ENCODE measurements around the gene GTPBP2. TPM values are rescaled to one million over a fixed set of nuclear protein-coding genes. Genes with fewer than 3 reads are reported as not detected.

GTPBP2 gene
- polyA plus RNA-seq, 1 donor (not counting 4 experiments of a cell fraction or from before 2014, with no cell fraction given) = 59.5 TPM

DNA sequence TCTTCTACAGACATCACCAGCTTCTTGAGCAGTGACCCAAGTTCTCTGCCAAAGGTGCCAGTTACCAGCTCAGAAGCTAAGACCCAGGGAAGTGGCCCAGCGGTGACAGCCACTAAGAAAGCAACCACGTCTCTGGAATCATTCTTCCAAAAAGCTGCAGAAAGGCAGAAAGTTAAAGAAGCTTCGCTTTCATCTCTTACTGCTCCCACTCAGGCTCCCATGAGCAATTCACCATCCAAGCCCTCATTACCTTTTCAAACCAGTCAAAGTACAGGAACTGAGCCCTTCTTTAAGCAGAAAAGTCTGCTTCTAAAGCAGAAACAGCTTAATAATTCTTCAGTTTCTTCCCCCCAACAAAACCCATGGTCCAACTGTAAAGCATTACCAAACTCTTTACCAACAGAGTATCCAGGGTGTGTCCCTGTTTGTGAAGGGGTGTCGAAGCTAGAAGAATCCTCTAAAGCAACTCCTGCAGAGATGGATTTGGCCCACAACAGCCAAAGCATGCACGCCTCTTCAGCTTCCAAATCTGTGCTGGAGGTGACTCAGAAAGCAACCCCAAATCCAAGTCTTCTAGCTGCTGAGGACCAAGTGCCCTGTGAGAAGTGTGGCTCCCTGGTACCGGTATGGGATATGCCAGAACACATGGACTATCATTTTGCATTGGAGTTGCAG, 15.2 kb downstream of the GTPBP2 start:
- peaks cover 22 to 24% of the 10 kb centered on the region in 2 experiments for H3K36me3 ChIP-seq (ENCODE audit: control insufficient read depth in 2 of 2, extremely low read depth in 1 of 2, insufficient read depth in 2 of 2, low read length in 2 of 2)
- no peaks in the 10 kb centered on the region for H4K20me1 ChIP-seq (ENCODE audit: control insufficient read depth, extremely low read depth, insufficient read depth, low read length)
- no peak overlapping the region for H3K4me2 ChIP-seq (ENCODE audit: control insufficient read depth, extremely low read depth, insufficient read depth, low read depth, low read length)
- no peaks in the 10 kb centered on the region for H3K79me2 ChIP-seq (ENCODE audit: control insufficient read depth, insufficient read depth, low read length)
- H3K4me3 ChIP-seq (ENCODE audit: control insufficient read depth in 2 of 3, extremely low read depth in 1 of 3, insufficient read depth in 2 of 3, low read depth in 1 of 3, low read length in 3 of 3) = no peak overlapping the region
- H3K9me1 ChIP-seq (ENCODE audit: control insufficient read depth, extremely low read depth, insufficient read depth, low read length) = no peaks in the 10 kb centered on the region
- FAIRE-seq = no peak
- no peaks in the 10 kb centered on the region for H3K27me3 ChIP-seq (ENCODE audit: control insufficient read depth, extremely low read depth, insufficient read depth, low read length)
- no peaks in the 10 kb centered on the region for H3K4me1 ChIP-seq (ENCODE audit: control insufficient read depth, extremely low read depth, insufficient read depth, low read length)
- H3K9ac ChIP-seq (ENCODE audit: control insufficient read depth, extremely low read depth, insufficient read depth, low read length) = no peak overlapping the region
- dilution Hi-C loops (cut with MboI; ENCODE audit: extremely low pct_ligation_motif_present, low sequenced_read_pairs) = no loop called here
- no peak overlapping the region for H2AFZ ChIP-seq (ENCODE audit: control insufficient read depth, low read length)
- no peak for DNase-seq (ENCODE audit: low read depth, low spot score)
- no peak overlapping the region for H3K27ac ChIP-seq (ENCODE audit: control insufficient read depth, insufficient read depth, low read length)
- TF ChIP-seq, protein P1, sequence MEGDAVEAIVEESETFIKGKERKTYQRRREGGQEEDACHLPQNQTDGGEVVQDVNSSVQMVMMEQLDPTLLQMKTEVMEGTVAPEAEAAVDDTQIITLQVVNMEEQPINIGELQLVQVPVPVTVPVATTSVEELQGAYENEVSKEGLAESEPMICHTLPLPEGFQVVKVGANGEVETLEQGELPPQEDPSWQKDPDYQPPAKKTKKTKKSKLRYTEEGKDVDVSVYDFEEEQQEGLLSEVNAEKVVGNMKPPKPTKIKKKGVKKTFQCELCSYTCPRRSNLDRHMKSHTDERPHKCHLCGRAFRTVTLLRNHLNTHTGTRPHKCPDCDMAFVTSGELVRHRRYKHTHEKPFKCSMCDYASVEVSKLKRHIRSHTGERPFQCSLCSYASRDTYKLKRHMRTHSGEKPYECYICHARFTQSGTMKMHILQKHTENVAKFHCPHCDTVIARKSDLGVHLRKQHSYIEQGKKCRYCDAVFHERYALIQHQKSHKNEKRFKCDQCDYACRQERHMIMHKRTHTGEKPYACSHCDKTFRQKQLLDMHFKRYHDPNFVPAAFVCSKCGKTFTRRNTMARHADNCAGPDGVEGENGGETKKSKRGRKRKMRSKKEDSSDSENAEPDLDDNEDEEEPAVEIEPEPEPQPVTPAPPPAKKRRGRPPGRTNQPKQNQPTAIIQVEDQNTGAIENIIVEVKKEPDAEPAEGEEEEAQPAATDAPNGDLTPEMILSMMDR (optimal IDR thresholded peaks at IDR 0.05 in 1 of 3, IDR thresholded peaks at IDR 0.05 in 1 of 3, conservative IDR thresholded peaks at IDR 0.05 in 1 of 3; ENCODE audit: extremely low read depth in 1 of 3, insufficient read depth in 2 of 3, low read length in 3 of 3) = no peak
- TF ChIP-seq EZH2 (IDR thresholded peaks at IDR 0.05; ENCODE audit: low read length) = no peak
- no peaks in the 10 kb centered on the region for H3K9me3 ChIP-seq (ENCODE audit: control insufficient read depth, low read depth, low read length)

DNA sequence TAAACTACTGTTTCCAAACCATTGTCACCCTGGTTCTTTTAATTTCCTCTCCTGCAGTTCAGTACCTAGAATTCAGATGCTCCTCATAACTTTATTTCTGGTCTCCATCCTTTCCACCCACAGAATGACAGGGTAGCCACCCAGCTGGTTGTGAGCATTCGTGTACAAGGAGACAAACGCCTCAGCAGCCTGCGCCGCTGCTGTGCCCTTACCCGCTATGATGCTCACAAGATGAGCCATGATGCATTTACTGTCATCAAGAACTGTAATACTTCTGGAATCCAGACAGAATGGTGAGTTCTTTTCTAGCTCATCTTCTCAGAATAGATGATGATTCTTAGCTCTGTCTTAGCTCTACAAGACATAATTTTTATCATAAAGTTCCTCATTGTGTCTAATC, 18.6 kb downstream of the GTPBP2 start:
- Histone ChIP-seq H3K4me1 (ENCODE audit: control insufficient read depth, extremely low read depth, insufficient read depth, low read length) (no peaks in the 10 kb centered on the region), H3K27ac (ENCODE audit: control insufficient read depth, insufficient read depth, low read length) (no peak overlapping the region), H3K79me2 (ENCODE audit: control insufficient read depth, insufficient read depth, low read length) (no peaks in the 10 kb centered on the region), H3K9me3 (ENCODE audit: control insufficient read depth, low read depth, low read length) (no peaks in the 10 kb centered on the region), H3K9me1 (ENCODE audit: control insufficient read depth, extremely low read depth, insufficient read depth, low read length) (no peaks in the 10 kb centered on the region), H3K27me3 (ENCODE audit: control insufficient read depth, extremely low read depth, insufficient read depth, low read length) (no peaks in the 10 kb centered on the region), H3K9ac (ENCODE audit: control insufficient read depth, extremely low read depth, insufficient read depth, low read length) (no peak overlapping the region), H2AFZ (ENCODE audit: control insufficient read depth, low read length) (no peak overlapping the region), H4K20me1 (ENCODE audit: control insufficient read depth, extremely low read depth, insufficient read depth, low read length) (no peaks in the 10 kb centered on the region), H3K4me2 (ENCODE audit: control insufficient read depth, extremely low read depth, insufficient read depth, low read depth, low read length) (no peak overlapping the region), H3K4me3 (ENCODE audit: control insufficient read depth in 2 of 3, extremely low read depth in 1 of 3, insufficient read depth in 2 of 3, low read depth in 1 of 3, low read length in 3 of 3) (no peak overlapping the region), H3K36me3 (ENCODE audit: control insufficient read depth in 2 of 2, extremely low read depth in 1 of 2, insufficient read depth in 2 of 2, low read length in 2 of 2) (peaks cover 18 to 26% of the 10 kb centered on the region in 2 experiments)
- dilution Hi-C loops (cut with MboI; ENCODE audit: extremely low pct_ligation_motif_present, low sequenced_read_pairs) = no loop called here
- FAIRE-seq (no peak), DNase-seq (ENCODE audit: low read depth, low spot score) (no peak)
- TF ChIP-seq, protein P1 (optimal IDR thresholded peaks at IDR 0.05 in 1 of 3, IDR thresholded peaks at IDR 0.05 in 1 of 3, conservative IDR thresholded peaks at IDR 0.05 in 1 of 3; ENCODE audit: extremely low read depth in 1 of 3, insufficient read depth in 2 of 3, low read length in 3 of 3) = no peak
- no peak for TF ChIP-seq EZH2 (IDR thresholded peaks at IDR 0.05; ENCODE audit: low read length)

Measured in keratinocyte (primary cell).